Stimulated activated CD8-positive, alpha-beta memory T cell treated with anti-CD3 and anti-CD28 coated beads, Interleukin-12 subunit alpha, Interleukin-12 subunit beta, amount 100 ng/mL, for 4 hours (primary cell): ENCODE data around the gene CPEB4.

Source experiments
- DNase-seq: peaks from one replicate; pipeline ENCODE4 v3.0.0-alpha.2; 2020; ENCODE audit warnings: low read depth

Gene CPEB4

DNA sequence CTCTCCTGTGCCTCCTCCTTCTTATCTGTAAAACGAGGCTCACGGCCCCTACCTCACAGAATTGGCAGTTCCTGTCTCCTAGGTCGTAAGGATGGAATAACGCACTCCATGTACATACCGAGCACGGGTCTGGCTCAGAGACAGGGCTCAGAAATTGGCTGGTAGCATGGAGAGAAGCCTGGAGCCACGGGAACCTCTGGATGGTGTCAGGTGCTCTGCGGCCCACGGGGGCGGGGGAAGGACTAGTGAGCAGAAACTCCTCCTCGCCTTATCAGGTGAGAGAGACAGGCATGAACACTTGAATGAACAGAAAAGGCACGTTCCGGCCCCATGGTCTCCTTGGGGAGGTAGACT lies 85.4 kb downstream of the CPEB4 start:
- DNase-seq = no peak

GRCh38 chr5:173974688-173975239 lies 86.6 kb downstream of the CPEB4 start:
- DNase-seq = no peak

DNA sequence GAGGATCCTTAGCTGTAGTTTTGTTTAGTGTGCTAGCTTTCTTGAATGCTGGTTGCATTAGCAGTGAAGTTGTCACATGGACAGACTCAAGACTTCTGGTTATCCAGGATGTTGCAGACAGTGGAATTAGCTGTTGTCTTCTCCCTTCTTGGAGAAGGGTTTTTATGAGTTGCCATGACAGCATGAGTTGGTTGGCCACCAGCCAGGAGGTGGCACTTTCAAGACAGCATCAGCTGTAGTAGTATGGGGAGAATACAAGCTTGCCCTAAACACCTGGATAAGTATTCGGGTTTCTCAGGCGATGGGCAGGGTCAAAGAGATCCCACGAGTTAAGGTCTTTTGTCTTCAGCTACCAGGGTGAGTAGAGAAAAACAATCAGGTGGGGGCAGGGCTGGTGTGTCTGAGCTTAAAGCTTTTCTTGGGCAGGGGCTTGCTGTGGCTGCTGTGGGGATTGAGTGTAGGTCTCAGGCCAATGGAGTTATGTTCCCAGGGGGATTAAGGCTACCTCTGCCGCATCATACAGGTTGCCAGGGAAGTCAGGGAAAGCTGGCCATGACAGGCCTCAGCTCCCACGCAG lies 93.1 kb downstream of the CPEB4 start:
- no peak for DNase-seq

GRCh38 chr5:173984218-173984617 lies 96.1 kb downstream of the CPEB4 start:
- DNase-seq = no peak

GRCh38 chr5:173988554-173989431 lies 100.6 kb downstream of the CPEB4 start, which contains the start of gene C5orf47:
Gene C5orf47, plus strand, starts transcription at chr5:173989170. Its CDS starts 94 bp downstream, at chr5:173989264.
- no peak for DNase-seq

DNA sequence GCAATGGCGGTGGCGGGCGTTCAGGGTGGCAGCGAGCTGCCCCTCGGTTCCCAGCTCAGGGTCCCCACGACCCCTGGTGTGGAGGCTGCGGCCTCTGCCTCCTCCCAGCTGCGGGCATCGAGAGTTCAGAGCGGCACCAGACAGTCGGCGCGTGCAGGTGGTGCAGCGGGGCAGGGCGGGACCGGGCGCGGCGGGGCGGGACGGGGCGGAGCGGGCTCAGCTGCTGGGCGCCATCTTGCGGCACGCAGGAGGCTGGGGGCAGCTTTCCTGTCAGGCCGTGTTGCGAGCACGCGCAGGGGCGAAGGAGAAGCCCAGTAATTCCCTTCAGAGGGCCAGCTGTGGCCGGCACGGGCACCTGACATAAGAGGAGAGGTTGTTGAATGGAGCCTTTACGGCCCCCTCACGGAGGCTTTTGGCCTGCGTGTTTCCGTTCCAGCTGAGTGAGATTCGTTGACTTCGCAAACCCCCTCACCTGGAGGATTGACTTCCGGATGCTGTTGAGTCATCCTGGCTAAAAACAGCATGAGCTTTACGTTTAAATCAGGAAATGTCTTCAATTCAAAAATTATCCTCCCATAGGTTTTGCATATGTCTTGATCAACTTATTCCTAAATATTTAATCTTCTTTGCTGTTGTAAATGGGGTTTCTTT lies 101.4 kb downstream of the CPEB4 start:
- no peak for DNase-seq

GRCh38 chr5:173997331-173997730 lies 109.2 kb downstream of the CPEB4 start:
- DNase-seq = no peak

DNA sequence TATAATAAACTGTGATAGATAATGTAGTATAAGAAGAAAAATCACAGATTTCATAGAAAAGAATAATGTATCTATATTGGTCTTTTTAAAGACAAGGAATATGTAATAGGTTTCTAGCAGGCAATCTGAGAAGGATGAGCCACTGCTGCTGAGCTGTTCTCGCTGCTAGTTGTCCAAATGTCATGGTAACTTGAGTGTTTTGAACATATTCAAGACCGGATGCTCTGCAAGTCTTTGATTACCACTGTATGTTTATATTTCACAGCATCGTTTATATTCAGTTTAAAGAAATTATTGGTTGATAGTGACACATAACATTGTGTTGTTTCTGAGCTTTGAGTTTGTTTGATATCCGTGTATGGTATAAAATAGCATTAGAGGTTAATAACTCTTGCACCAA lies 110.4 kb downstream of the CPEB4 start:
- no peak for DNase-seq

GRCh38 chr5:174000076-174000475 lies 111.9 kb downstream of the CPEB4 start:
- no peak for DNase-seq

GRCh38 chr5:174003795-174004194 lies 115.6 kb downstream of the CPEB4 start:
- DNase-seq = no peak

GRCh38 chr5:174008922-174009321 lies 120.8 kb downstream of the CPEB4 start:
- no peak for DNase-seq

GRCh38 chr5:174010365-174010764 lies 122.2 kb downstream of the CPEB4 start:
- DNase-seq = no peak

DNA sequence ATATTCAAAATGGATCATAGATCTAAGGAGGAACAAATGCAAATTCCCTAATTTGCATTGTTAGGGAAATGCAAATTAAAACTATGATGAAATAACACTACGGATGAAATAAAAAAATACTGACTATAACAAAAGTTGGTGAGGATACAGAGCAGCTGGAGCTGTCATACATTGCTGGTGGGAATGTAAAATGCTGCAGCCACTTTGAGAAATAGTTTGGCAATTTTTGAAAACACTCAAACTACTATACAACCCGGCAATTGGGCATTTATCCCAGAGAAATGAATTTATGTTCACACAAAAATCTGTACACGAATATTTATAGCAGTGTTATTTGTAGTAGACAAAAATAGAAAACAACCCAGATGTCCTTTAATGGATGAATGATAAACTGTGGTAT lies 123.3 kb downstream of the CPEB4 start:
- DNase-seq = no peak
